Fibroblast of villous mesenchyme (primary cell): ENCODE results near the gene MIGA2. TPM values are rescaled to one million over a fixed set of nuclear protein-coding genes. Genes with fewer than 3 reads are reported as not detected.

ENCODE experiments used
- DNase-seq: peaks from one replicate; pipeline ENCODE4 v3.0.0-alpha.2; 2010; ENCODE audit warnings: low read depth
- H3K4me3 ChIP-seq: 2 replicates; pipeline ENCODE4 v1.5.1; 2011; ENCODE audit warnings: low read depth, mild to moderate bottlenecking, low read length
- total RNA-seq: library from RNA; depleted of rRNA; stranded (reverse); fragments of >200 nt; gene quantifications from 2 replicates; pipeline ENCODE4 v1.2.3, GENCODE V29; 2012
- TF ChIP-seq, protein P1 (sequence below): IDR thresholded peaks from 2 replicates; pipeline ENCODE4 v1.5.1; 2012; ENCODE audit warnings: low read depth, mild to moderate bottlenecking, low read length; ENCODE audit not compliant: insufficient read depth

MIGA2 gene
- total RNA-seq, 1 donor, result 22.5 TPM

DNA sequence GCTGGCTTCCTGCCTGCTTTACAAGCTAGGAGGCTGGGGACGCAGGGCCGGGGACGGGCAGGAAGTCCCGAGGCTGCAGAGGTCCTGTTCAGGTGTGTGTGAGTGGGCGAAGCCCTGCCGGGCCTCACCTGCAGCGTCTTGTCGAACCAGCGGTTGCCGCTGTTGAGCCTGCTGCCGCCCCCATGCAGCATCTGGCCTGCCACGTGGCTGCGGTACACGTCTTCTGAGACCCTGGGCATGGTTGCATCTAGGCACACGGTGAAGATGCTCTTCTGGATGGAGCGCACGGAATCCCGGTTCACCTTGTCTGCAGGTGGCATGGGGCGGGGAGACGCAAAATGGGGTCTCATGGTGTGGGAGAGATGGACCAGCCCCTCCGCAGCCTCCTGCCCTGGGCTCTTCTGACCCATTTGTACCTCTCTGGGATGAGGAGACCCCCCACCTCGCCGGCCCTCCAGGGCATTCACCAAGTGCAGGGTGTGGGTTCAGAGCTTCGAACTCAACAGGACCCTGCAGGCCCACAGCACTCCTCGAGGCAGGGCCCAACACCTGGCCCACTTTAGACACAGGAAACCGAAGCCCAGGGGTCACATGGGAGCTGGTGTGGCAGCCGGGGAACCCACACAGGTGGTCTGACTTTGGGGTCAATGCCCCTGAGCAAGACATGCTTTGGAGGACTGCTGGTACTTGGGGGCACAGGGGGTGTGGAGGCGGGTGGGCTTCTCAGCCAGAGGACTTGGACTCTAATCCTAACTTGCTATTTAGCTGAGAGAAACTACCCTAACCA is 64.2 kb downstream of the MIGA2 start:
- TF ChIP-seq, protein P1, sequence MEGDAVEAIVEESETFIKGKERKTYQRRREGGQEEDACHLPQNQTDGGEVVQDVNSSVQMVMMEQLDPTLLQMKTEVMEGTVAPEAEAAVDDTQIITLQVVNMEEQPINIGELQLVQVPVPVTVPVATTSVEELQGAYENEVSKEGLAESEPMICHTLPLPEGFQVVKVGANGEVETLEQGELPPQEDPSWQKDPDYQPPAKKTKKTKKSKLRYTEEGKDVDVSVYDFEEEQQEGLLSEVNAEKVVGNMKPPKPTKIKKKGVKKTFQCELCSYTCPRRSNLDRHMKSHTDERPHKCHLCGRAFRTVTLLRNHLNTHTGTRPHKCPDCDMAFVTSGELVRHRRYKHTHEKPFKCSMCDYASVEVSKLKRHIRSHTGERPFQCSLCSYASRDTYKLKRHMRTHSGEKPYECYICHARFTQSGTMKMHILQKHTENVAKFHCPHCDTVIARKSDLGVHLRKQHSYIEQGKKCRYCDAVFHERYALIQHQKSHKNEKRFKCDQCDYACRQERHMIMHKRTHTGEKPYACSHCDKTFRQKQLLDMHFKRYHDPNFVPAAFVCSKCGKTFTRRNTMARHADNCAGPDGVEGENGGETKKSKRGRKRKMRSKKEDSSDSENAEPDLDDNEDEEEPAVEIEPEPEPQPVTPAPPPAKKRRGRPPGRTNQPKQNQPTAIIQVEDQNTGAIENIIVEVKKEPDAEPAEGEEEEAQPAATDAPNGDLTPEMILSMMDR, result no peak
- DNase-seq, result no peak
- H3K4me3 ChIP-seq, result no peak overlapping the region

DNA sequence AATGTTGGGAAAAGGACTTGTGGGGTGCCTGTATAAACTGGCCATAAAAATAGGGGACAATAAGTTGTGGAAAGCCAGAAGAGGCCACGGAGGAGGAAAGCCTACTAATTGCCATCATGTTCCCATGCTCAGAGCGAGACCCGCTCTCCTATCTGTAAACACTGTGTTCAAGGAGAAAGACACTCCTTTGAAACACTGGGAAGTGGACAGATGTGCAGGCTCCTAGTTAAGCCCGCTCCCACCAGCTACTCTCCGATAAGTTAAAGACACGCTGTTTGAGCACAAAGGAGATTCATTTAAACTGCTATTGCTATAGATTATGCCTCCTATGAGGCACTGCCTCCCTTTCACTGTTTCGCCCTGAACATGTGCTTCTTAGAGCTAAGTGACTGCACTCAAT is 64.9 kb downstream of the MIGA2 start:
- H3K4me3 ChIP-seq, result no peak overlapping the region
- TF ChIP-seq, protein P1, result no peak
- DNase-seq, result no peak

DNA sequence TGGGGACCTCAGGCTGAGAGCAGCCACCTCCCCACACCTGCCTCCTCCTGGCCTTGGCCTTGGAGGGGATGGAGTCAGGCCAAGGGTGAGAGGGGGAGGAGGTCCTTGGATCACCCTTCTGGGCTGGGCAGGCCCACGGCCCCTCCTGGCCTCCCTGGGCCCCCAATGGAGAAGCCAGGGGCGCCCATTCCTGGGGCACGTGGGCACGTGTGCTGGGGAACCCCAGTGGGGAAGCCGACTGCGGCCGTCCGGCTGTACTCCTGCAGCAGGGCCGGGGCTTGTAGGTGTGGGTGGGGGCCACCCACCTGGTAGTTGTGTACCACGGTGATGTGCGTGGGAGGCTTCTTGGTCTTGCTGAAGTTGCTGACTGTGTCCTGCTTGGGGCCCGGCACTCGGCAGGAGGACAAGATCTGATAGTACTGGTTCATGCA is 65.7 kb downstream of the MIGA2 start:
- H3K4me3 ChIP-seq, result no peak overlapping the region
- DNase-seq, result no peak
- TF ChIP-seq, protein P1, result no peak

DNA sequence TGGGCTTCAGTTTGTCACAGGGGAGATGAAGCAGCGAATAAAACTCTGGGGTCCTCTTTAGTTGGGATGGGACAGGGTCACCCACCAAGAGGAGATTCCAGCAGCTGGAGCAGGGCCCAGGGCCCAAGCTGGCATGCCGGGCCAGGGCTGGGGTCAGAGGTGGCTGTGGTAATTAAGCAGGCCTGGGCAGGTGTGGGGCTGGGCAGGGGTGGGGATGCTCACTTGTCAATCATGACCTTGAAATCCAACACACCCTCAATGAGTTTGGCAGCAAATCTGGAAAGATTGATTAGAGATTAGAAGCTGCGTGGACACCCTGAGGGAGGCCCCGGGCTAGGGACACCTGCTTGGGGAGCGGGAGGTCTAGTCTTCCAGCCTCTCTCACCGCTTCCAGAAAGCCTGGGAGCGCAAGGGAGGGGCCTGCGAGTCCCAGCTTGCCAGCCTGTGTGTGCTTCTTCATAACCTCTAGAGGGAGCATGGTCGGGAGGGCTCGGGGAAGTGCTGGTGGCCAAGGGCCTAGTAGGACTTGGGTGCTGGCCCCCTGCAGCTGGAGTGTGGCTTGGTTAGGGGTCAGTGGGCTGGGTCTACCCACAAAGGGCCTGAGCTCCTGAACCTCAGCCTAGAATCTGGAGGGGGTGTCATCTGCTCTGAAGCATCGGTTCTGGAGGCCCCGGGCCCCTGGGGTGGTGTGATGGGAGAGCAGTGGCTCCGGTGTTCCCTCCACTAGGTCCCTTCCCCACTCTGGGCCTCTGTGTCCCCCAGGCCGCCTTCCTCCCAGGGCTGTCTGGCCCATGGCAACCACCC is 66.6 kb downstream of the MIGA2 start:
- DNase-seq, result peak; percentile 41

DNA sequence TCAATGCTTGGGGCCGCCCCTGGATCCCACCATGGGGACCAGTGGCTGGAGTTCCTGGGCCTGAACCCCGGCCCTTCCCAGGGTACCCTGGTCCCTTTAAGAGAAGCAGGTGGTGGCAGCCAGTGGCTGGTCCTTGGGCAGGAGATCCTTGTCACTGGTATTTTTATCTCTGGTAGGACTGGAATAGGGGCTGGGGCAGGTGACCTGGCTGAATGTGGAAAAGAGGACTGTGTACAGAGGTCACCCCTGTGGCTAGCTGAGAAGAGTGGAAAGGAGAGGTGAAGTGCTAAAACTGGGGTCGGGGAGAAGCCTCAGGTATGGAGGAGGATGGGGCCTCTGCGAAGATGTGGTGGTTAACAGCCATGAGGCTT is 67.2 kb downstream of the MIGA2 start:
- no peak for DNase-seq
- H3K4me3 ChIP-seq, result no peak overlapping the region
- TF ChIP-seq, protein P1, result no peak

More for the DNA sequence above, 66.6 kb downstream of the MIGA2 start:
- TF ChIP-seq, protein P1, result peak; percentile 71
- H3K4me3 ChIP-seq, result no peak overlapping the region

DNA sequence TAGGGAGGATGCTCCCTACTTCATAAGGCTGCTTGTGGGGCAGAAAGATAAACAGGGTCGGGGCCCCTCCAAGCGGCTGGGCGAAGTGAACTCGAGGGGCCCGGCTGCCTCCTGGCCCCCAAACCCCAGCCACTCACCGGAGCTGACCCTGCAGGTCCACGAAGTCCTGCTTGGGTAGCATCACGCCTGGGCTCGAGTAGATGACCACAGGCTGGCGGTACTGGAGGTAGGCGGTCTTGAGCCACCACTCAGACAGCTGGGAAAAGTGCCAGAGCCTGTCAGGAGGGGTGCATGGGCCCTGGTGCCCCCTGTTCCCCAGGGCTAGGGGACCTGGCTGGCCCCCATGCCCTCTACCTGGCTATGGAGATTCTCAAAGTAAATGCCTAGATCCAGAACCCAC is 67.6 kb downstream of the MIGA2 start:
- no peak for DNase-seq
- no peak overlapping the region for H3K4me3 ChIP-seq
- TF ChIP-seq, protein P1, result no peak
